Measurements from ENCODE around the gene EEF1AKMT3.
A peak's percentile ranks its signal among the peaks of the same experiment; 100 is the strongest.

The EEF1AKMT3 gene

GRCh38 chr12:57750561-57751431 lies 21.6 kb upstream of the EEF1AKMT3 start:
- no peak for DNase-seq (ENCODE audit: low read depth in 1 of 2, low spot score in 1 of 2)

GRCh38 chr12:57751432-57751787 lies 21.0 kb upstream of the EEF1AKMT3 start:
- DNase-seq (ENCODE audit: low read depth in 1 of 2, low spot score in 1 of 2) = no peak

- DNase-seq (ENCODE audit: low read depth in 1 of 2, low spot score in 1 of 2) = peak; percentile 95 to 97
Measured at GRCh38 chr12:57751788-57752667, 20.4 kb upstream of the EEF1AKMT3 start, which contains the start of gene CDK4. Gene CDK4, minus strand, starts transcription at chr12:57752310. Its CDS starts 593 bp downstream, at chr12:57751717.

- DNase-seq (ENCODE audit: low read depth in 1 of 2, low spot score in 1 of 2) = no peak
Measured at GRCh38 chr12:57752668-57753000, 19.8 kb upstream of the EEF1AKMT3 start.

- DNase-seq (ENCODE audit: low read depth in 1 of 2, low spot score in 1 of 2) = no peak
Measured at GRCh38 chr12:57753756-57754337, 18.6 kb upstream of the EEF1AKMT3 start.

- peak; percentile 65 to 74 for DNase-seq (ENCODE audit: low read depth in 1 of 2, low spot score in 1 of 2)
Measured at GRCh38 chr12:57754411-57755193, 17.8 kb upstream of the EEF1AKMT3 start, which contains the start of gene MARCHF9. Gene MARCHF9, plus strand, starts transcription at chr12:57755103. Its CDS starts 426 bp downstream, at chr12:57755529.

- DNase-seq (ENCODE audit: low read depth in 1 of 2, low spot score in 1 of 2) = no peak
Measured at GRCh38 chr12:57755194-57755453, 17.3 kb upstream of the EEF1AKMT3 start.

- no peak for DNase-seq (ENCODE audit: low read depth in 1 of 2, low spot score in 1 of 2)
Measured at GRCh38 chr12:57755454-57756372, 16.7 kb upstream of the EEF1AKMT3 start.

- peak; percentile 49 to 59 for DNase-seq (ENCODE audit: low read depth in 1 of 2, low spot score in 1 of 2)
Measured at GRCh38 chr12:57756406-57757341, 15.7 kb upstream of the EEF1AKMT3 start.

- DNase-seq (ENCODE audit: low read depth in 1 of 2, low spot score in 1 of 2) = no peak
Measured at GRCh38 chr12:57757771-57758170, 14.6 kb upstream of the EEF1AKMT3 start.

- no peak for DNase-seq (ENCODE audit: low read depth in 1 of 2, low spot score in 1 of 2)
Measured at GRCh38 chr12:57758552-57759359, 13.7 kb upstream of the EEF1AKMT3 start.

GRCh38 chr12:57759360-57759980 lies 12.9 kb upstream of the EEF1AKMT3 start:
- no peak for DNase-seq (ENCODE audit: low read depth in 1 of 2, low spot score in 1 of 2)

- no peak for DNase-seq (ENCODE audit: low read depth in 1 of 2, low spot score in 1 of 2)
Measured at GRCh38 chr12:57760347-57760982, 11.9 kb upstream of the EEF1AKMT3 start.

- no peak for DNase-seq (ENCODE audit: low read depth in 1 of 2, low spot score in 1 of 2)
Measured at GRCh38 chr12:57761391-57761998, 10.9 kb upstream of the EEF1AKMT3 start.

- DNase-seq (ENCODE audit: low read depth in 1 of 2, low spot score in 1 of 2) = no peak
Measured at GRCh38 chr12:57762463-57762862, 10.0 kb upstream of the EEF1AKMT3 start.

GRCh38 chr12:57763881-57764661 lies 8.3 kb upstream of the EEF1AKMT3 start:
- DNase-seq (ENCODE audit: low read depth in 1 of 2, low spot score in 1 of 2) = no peak

Data from activated T-helper 1 cell treated with anti-CD3 and anti-CD28 coated beads, Interleukin-2, amount 50 U/mL, for 16 hours (primary cell).